Osteoblast (primary cell): ENCODE data around the gene LRRC53. TPM values are rescaled to one million over a fixed set of nuclear protein-coding genes. Genes with fewer than 3 reads are reported as not detected.

Source experiments
- total RNA-seq: library from RNA; depleted of rRNA; stranded (reverse); fragments of >200 nt; gene quantifications from 2 replicates; pipeline ENCODE4 v1.2.3, GENCODE V29; 2012

The LRRC53 gene
- total RNA-seq, 1 donor: not detected

Other genes with a start within 250 kb of the LRRC53 start
- gene ERICH3, start 161.2 kb upstream of the LRRC53 start, total RNA-seq: not detected in 2 replicates
- gene CRYZ, start 220.4 kb upstream of the LRRC53 start, total RNA-seq: 33.9 and 35.1 TPM in 2 replicates
- gene TYW3, start 220.5 kb upstream of the LRRC53 start, total RNA-seq: 17.4 TPM in 2 replicates